Suppressor macrophage treated with lipopolysaccharide for 4 hours (primary cell): ENCODE data around the gene WFDC2.
"Not testable (repeated sequence)": the region's sequence is repeated elsewhere in the genome, so short reads cannot be mapped to it uniquely, and the experiment has no call there.

Source experiments
- DNase-seq: peaks from one replicate; pipeline ENCODE4 v3.0.0-alpha.2; 2020

The WFDC2 gene

DNA sequence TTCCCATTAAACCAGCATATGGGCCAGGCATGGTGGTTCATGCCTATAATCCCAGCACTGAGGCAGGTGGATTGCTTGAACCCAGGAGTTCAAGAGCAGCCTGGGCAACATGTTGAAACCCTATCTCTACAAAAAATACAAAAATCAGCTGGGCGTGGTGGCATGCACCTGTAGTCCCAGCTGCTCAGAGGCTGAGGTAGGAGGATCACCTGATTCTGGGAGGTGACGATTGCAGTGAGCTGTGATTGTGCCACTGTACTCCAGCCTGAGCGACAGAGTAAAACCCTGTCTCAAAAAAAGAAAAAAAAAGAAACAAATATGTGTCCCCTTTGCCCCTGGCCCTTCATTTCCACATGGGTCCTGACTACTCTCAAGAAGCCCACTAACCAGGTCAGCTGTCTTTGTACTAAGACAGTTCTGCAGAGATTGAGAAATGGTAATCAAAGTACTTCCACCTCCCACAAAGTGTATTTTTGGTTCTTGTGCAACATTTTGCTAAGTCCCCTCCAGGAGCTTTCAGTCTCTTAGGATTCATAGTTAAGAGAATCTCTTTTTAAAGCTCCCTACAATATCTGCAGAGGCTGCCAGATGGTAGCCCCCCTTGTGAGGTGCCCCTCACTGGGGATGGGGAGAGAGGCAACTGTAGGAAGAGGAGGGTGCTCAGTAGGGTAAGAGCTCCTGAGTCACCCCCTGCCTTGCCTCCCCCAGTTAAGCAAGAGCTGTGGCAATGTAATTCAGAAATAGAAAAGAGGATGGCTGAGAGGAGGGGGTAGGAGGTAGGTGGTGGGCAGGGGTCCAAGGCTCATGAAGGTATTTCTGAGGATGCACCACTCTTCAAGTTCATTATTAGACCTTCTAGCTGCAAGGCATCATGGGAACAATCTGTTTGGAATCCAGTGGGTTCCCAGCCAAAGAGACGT lies 16.5 kb upstream of the WFDC2 start:
- DNase-seq, result peak; percentile 58

DNA sequence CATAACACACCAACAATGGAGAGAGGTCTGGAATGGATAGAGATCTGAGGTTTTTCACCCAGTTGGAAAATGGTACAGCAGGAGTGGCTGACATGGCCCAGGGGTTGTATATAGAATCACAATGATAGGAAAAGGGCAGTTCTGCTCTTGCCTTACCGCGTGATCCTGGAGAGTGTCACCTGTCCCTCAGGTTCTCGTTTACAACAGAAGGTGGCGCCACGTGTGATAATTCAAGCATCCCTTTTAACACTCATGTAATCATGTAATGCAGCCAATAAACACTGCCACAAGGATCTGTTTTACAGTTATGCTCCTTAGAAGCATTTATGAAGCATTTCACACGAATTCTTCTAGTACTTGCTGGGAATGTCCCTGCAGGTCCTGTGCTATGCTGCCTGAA lies 12.9 kb upstream of the WFDC2 start:
- no peak for DNase-seq

DNA sequence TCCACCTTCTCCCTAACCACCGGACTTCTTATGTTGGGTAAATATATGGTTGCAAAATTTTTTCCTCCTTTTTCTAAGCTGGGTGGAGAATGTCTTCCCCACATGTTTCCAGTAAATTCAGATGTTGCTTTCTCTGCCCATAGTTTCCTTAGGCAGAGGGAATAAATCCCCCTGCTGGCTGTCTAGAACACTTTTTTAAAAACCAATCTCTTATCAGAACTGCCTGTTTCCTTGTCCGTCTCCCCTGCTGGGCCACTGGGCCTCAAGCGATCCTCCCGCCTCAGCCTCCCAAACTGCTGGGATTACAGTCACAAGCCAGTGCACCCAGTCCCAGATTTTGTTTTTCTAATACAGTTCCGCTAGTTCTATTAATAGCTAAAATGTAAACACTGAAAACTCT lies 9.9 kb upstream of the WFDC2 start:
- DNase-seq, result no peak

DNA sequence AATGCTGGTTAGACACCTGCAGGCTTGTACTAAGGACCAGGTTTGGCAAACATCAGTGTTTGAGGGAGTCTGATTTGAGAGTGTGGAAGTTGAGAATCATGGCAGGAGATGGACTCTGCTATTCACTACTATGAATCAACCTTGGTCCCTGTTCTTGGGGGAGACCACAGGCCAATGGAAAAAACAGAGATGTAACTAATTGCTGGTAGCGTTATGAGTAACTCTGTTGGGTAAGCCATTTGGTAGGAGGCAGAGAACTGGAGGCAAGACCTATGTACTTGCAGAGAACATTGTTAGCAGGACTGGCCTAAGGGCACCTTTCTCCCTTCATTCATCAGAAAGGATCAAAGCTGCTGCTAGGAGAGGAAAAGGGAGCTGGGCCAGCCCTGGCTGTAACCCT lies 8.3 kb upstream of the WFDC2 start:
- DNase-seq, result no peak

DNA sequence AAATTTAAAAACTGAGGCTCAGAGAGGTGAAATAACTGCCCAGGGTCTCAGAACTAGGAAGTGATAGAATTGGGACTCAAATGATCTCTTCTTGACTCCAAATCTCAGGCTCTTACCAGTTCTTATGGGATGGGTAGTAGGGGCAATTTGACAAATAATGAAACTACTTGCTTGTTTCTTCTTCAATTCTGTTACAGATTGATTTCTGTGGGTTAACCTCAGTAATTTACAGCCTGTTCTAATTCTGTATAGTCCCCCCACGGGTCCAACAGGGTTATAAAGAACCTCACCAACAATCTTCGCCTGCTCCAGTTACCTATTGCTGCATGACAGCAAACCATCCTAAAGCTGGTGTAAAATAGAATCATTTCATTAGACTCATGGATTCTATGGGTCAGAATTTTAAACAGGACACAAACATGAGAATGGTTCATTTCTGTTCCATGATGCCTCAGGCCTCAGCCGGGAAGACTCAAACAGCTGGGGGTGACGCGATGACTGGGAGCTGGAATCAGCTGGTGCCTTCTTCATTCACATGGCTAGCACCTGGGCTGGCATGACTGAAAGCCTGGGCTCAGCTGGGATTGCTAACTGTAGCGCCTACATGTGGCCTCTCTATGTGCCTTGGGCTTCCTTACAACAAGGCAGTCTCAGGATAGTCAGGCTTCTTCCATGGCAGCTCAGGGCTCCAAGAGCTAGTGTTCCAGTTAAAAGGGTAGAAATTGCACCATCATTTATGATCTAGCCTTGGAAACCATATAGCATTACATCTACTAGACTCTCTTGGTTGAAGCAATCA lies 6.6 kb upstream of the WFDC2 start:
- no peak for DNase-seq

DNA sequence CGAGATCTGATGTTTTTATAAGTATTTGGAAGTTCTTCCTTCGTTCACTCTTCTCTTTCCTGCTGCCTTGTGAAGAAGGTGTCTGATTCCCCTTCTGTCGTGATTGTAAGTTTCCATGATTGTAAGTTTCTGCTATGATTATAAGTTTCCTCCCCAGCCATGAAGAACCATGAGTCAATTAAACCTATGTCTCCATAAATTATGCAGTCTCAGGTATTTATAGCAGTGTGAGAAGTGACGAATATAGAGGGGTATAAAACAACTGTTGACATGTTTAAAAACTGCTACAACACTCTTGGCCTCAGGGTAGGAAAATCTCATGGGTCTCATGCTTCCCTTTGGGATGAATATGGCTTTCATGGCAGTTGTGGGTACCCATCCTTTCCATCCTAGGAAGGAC lies 5.8 kb upstream of the WFDC2 start:
- DNase-seq, result no peak

DNA sequence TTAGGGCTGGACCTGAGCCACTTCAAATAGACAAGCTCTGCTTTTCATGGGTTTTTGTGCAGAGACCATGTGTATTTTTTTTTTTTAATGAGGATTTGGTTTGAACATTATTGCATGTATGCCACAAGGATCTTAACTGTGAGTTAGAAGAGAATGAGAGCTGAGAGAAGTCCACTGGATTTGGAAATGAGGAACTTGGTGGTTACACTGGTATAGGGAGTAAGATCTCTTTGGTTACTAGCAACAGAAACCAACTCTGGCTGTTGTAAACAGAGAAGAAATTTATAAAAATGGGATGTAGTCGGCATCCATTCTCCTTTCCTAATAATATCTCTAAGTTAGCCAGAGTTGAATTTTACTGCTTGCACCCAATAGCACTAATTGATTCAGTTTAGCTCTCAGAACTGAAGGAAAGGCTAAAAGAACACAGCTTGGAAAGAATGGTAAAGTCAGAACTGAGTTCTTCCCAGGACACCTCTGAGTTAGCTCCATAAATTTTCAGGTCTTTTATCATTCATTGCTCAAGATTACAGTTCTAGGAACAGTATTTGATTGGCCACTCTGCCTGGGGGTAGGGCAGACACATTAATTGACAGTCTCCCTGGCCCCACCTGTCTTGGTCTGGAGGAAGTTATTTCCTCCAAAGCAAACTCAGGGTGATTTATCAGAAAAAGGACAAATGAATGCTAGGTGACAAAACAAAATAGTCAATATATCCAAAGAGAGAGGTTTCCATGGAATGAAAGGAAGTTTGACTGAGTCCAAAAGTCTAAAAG lies 3.9 kb upstream of the WFDC2 start:
- DNase-seq, result peak; percentile 41

DNA sequence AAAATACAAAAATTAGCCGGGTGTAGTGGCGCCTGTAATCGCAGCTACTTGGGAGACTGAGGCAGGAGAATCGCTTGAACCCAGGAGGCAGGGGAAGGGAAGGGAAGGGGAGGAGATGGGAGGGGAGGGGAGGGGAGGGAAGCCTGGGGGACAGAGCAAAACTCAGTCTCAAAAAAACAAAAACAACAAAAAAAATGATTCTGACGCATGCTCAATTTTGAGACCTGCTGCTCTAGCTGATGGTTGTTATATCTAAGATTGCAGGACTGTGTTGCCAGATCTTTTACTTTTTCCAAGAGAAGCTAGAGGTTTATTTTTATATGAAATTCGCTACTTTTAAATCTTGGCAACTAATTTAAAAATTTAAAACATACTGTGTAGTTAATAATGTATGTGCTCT lies 2.4 kb upstream of the WFDC2 start:
- no peak for DNase-seq

DNA sequence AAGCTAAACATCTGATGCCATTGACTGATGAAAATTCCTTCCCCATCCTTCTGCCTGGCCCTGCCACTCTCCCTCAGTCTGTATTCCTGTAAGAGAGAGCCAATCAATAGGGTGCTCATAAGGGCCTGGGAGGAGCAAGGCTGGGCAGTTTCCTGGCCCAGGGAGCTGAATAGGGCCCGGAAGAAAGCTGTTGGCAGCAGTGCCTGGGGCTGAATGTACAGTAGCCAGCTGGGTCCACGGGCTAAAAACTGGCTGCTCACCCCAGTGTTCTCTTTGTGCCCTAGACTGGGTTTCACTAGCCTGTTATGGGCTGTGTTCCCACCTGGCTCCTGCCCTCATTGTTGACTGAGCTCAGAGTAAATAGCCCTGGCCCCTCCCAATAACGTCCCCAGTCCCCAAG lies 1.7 kb upstream of the WFDC2 start:
- DNase-seq, result no peak

DNA sequence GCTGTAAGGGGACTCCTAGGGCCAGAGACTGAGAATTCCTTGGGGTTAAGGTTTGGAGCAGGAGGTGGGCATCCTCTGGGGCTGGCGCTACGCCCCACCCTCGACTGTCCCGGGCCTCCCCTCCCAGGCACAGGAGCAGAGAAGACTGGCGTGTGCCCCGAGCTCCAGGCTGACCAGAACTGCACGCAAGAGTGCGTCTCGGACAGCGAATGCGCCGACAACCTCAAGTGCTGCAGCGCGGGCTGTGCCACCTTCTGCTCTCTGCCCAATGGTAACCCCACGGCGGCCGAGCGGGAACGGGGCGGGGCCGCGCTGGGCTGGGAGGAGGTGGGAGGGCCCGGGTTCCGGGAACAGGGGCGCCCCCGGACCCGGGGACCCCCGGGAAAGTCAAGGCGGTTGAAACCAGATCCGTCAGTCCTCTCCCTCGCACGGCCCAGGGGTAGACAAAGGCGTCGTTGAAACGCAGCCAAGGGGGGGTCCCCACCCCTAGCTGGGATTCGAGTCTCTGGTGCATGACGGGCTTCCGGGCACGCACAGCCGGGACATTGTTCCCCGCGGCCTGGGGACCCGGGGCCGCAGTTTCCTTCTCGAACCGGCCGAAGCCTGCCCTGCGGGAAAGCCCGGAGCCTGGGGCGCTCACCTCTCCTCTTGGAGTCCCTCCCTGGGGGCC lies 844 bp downstream of the WFDC2 start:
- peak; percentile 41 for DNase-seq

DNA sequence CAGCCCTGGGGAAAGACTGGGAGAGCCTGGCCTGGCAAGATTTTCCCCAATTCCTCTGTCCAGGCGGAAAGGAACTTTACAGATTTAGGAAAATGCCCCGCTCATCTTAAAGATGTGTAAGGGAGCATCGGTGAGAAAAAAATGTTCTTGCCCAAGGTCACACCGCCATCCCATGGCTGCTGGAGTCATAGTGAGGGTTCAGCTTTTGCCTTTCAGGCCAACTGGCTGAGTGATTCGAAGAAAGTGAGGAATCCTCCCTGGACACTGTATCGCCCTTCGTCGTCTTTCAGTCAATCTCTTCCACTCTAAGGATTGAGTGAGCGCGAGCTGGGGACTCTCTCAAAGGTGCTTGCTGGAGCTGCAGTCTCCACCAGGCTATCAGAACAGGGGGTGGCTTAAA lies 1.4 kb downstream of the WFDC2 start:
- no peak for DNase-seq

DNA sequence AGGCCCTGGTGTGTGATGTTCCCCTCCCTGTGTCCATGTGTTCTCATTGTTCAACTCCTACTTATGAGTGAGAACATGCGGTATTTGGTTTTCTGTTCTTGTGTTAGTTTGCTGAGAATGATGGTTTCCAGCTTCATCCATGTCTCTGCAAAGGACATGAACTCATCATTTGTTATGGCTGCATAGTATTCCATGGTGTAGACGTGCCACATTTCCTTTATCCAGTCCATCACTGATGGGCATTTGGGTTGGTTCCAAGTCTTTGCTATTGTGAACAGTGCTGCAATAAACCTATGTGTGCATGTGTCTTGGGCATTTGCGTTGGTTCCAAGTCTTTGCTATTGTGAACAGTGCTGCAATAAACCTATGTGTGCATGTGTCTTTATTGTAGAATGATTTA lies 2.7 kb downstream of the WFDC2 start:
- DNase-seq, result not testable (repeated sequence)

DNA sequence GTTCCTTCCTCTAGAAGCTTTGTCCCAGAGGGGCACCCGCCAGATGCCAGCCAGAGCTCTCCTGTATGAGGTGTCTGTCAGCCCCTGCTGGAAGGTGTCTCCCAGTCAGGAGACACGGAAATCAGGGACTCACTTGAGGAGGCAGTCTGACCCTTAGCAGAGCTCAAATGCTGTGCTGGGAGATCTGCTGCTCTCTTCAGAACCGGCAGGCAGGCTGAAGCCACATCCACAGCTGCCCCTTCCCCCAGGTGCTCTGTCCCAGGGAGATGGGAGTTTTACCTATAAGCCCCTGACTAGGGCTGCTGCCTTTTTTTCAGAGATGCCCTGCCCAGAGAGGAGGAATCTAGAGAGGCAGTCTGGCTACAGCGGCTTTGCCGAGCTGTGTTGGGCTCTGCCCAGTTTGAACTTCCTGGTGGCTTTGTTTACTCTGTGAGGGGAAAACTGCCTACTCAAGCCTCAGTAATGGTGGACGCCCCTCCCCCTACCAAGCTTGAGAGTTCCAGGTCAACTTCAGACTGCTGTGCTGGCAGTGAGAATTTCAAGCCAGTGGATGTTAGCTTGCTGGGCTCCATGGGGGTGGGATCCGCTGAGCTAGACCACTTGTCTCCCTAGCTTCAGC lies 8.1 kb downstream of the WFDC2 start:
- not testable (repeated sequence) for DNase-seq

DNA sequence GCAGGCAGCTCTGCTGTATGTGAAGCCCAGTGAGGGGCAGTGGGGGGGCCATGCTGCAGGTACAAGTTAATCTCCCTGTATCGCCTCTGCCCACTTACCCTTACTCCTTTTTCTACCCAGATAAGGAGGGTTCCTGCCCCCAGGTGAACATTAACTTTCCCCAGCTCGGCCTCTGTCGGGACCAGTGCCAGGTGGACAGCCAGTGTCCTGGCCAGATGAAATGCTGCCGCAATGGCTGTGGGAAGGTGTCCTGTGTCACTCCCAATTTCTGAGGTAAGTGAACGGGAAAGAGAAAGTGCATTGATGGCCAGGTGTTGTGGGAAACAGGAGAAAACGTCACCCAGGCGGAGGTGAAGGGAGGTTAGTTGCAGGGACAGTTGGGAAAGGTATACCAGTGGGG lies 10.3 kb downstream of the WFDC2 start:
- no peak for DNase-seq

DNA sequence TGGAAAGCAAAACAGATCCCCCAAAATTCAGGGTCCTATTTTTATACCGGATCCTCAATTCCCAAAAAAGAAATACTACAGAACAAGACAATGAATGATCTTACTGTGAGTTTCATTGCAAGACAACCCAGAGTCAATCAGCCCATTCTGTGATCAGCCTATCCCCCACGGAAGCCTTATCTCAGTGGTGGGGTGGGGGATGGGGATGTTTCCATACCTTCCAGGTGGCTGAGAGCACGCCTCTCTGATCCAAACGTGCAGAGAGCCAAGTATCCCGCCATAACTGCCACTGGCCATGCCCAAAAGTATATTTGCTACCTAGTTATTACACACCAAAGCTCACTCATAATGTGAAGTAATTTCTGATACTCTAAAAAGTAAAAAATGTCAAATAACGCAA lies 15.1 kb downstream of the WFDC2 start:
- DNase-seq, result no peak

DNA sequence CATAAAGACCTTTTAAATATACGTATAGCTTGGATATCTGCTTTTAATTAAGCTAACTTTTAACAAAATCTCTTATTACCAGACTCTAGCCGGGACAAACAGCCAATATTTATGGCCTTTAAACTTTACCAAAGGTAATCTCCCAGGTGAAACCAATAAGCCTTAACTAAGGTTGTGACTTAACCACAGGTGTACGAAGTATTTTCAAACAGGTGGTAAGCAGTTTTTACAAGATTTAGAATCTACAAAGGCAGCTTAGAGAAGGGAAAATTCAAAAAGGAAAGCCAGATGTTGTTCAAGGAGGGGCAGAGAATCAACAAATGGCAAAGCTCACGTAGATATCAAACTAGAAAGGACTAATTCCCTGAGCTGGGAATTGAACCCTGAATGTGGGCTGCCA lies 15.8 kb downstream of the WFDC2 start:
- DNase-seq, result no peak

DNA sequence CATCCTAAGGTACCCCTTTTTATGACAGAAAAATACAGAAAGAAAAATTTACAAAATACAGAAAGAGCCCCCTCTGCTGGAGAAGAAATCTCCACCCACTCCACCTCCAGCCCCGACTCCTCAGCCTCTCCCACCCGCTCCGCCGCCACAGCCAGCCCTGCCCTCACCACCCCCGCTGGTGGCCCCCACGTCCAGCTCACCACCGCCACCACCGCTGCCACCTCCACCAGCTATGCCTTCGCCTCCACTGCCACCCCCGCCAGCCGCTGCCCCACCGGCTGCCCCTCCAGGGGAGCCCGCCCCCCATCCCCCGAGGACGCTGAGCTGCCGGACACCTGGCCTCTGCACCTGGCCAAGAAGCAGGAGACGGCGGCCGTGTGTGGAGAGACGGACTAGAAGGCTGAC lies 17.7 kb downstream of the WFDC2 start:
- no peak for DNase-seq

DNA sequence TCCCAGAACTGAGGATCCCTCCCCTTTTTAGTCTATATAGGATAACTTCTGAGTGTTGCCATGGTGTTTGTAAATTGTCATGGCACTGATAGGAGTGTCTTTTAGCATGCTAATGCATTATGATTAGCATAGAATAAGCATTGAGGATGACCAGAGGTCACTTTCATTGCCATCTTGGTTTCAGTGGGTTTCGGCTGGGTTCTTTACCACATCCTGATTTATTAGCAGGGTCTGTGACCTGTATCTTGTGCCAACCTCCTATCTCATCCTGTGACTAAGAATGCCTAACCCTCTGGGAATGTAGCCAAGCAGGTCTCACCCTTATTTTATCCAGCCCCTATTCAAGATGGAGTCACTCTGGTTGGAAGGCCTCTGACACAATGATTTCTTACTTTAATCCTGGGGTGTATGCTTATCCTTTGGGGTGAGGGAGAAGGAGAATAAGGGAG lies 19.6 kb downstream of the WFDC2 start:
- no peak for DNase-seq

DNA sequence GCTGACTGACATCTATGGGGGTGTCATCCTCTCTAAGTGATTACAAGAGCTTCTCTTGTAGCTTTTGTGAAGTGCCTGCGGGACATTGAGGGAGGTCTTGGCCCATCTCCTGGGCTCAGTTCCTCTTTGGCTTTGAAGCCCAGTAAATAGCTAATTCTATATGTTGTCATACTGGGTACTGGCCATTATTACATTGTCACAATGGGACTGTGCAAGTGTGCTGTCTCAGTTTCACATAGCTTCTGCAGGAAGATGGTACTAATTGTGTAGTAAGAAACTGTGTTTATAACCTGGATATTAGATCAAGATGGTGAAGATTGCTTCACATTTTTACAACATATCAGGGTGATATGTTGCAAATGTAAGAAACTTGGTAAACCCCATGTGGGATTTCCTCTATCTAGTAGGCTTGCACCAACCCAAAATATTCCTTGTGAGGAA lies 26.0 kb downstream of the WFDC2 start:
- peak; percentile 91 for DNase-seq

DNA sequence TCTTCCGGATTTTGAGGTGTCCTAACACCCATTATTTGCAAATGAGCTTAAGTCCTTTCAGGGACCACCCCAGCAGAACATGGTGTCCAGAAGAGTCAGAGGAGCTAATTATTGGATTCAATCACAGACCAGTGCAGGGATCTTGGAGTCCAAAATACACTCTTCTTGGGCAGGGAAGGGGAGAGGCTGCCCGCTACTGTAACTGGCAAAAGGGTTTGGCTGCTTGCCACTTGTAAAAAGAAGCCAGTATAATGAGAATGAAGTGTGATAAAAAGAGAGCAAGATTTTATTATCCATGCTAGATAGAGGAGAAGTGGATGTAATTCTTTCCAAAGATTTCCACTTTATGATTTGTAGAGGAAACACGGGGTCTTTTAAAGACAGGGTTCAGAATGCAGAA lies 26.6 kb downstream of the WFDC2 start:
- DNase-seq, result no peak

DNA sequence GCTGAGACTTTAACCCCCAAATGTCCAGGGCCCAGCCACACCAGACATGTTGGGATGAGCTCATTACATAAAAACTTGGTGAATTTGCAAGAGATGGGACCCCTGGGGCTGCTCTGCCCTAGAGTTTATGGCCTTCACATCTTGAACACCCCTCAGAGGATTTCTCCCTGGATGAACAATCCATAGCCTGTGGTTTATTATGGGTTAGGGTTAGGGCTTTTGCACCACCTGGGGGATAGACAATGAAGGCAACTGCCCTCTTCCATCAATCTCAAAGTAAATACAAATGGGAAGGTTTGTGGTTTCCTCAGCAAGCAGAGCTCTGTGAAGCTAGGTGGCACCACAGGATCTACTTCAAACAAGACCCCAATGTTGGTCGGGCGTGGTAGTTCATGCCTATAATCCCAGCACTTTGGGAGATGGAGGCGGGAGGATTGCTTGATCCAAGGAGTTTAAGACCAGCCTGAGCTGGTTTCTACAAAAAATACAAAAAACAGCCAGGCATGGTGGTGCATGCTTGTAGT lies 28.5 kb downstream of the WFDC2 start:
- DNase-seq, result no peak

DNA sequence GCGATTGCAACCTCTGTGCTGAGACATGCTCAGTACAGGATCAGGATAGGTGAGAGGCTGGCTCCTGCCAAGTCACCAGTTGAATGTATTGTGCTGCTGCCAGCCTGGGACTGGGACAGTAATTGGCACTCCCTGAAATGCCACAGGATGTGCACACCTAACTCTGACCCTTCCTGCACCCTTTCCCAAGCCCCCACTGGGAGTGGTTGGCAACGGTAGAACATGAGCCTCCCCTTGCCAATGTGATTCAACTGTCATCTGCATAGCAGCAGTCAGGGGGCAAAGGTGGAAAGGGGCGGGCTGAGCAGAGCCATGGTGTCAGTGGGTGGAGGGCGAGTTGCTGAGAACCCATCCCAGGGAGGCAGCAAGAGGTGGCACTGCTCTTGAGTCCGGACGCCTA lies 30.5 kb downstream of the WFDC2 start:
- DNase-seq, result no peak
